ENCODE data around the gene CBR3.

The CBR3 gene

GRCh38 chr21:36183144-36183795 lies 48.4 kb downstream of the CBR3 start:
- no peak for DNase-seq (ENCODE audit: low read depth in 2 of 2)

DNA sequence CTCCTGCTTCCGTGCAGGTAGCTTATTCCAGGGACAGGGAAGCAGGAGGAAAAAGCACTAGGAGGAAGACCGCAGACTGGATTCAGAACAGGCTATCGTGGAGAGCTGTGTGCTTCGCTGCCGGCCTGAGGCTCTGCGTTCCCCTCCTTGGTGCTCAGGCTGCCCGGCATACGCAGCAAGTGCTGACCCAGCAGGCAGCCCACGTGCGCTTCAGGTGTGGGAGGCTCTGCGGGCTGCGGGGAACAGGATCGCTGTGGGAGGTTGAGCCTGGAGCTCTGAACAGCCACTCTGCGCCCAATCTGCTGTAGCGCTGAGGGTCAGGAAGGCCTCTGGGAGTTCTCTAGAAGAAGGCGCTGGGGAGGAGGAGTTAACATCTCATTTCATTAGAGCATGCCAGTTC lies 49.7 kb downstream of the CBR3 start:
- DNase-seq (ENCODE audit: low read depth in 2 of 2) = no peak

GRCh38 chr21:36185523-36185922 lies 50.6 kb downstream of the CBR3 start:
- DNase-seq (ENCODE audit: low read depth in 2 of 2) = no peak

GRCh38 chr21:36186081-36186480 lies 51.2 kb downstream of the CBR3 start:
- no peak for DNase-seq (ENCODE audit: low read depth in 2 of 2)

DNA sequence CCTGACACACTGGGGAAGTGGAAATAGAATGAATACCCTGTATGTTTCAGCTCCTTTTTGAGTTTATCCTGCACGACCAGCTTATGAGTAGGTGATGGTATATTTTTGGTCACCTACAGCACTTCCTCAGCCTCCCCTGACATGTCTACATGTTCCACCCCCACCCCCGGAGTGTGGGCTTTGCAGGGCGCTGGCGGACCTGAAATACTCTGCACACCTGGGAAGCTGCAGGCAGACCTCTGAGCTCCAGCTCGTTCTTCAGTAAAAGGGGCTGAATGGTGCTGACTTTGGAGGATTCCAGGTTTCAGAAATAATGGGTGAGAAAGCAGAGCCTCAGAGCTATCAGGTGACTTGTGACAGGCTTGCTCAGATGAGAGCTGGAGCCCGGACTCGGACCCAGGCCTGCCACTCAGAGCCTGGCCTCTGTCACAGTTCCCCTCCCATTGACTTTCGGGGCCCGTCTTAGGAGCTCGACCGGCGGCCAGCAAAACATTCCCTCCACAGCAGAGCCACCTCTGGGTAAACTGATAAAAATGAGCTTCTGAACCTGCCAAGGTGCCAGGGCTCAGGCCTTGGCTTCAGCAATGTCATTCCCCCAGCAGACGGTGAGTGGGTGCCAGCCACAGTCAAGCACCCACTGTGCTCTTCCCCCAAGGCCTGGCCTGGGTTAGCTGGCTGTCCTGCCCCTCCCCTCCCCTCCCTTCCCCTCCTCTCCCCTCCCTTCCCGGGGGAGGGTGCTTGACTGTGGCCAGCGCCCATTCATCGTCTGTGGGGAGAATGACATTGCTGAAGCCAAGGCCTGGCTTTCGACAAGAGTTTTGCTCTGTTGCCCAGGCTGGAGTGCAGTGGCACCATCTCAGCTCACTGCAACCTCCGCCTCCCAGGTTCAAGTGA lies 51.9 kb downstream of the CBR3 start:
- DNase-seq (ENCODE audit: low read depth in 2 of 2) = no peak

GRCh38 chr21:36188081-36188681 lies 53.3 kb downstream of the CBR3 start:
- DNase-seq (ENCODE audit: low read depth in 2 of 2) = no peak

DNA sequence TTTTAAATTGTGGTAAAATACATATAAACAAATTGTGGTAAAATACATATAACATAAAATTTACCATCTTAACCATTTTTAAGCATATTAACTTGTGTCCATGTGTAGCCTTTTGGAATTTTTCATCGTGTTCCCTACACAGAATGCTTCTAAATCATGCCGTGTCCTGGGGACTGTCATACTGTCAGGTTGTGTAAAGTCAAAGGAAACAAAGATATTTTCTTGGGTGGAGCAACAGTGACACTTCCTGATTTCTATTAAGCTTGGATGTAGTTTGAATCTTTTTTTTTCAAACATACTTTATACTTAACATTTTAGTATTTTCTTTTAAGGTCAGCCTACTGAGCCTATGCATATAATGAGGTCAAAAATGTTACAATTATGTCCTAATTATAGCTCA lies 54.1 kb downstream of the CBR3 start:
- DNase-seq (ENCODE audit: low read depth in 2 of 2) = no peak

DNA sequence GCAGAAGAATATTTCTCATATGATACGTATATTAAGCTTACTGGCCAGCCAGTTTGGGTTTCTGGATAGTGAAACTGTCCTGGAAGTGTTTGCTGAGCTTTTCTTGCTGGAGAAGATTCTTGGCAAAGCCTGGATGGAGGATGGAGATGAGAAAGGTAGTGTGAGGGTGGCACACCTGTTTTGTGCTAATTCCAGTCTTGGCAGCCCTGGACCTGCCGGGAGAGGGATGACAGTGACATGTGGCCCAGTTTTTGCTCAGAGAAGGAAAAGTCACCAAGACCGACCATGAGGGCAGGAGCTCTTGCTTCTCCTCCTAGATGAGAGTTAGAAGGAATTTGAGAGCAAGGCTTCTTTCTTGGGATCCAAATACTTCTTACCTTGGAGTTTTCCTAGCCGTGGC lies 55.9 kb downstream of the CBR3 start:
- DNase-seq (ENCODE audit: low read depth in 2 of 2) = no peak

- no peak for DNase-seq (ENCODE audit: low read depth in 2 of 2)
Measured at GRCh38 chr21:36193200-36193599, 58.3 kb downstream of the CBR3 start.

- DNase-seq (ENCODE audit: low read depth in 2 of 2) = no peak
Measured at GRCh38 chr21:36194024-36194423, 59.1 kb downstream of the CBR3 start.

- DNase-seq (ENCODE audit: low read depth in 2 of 2) = no peak
Measured at GRCh38 chr21:36195613-36196012, 60.7 kb downstream of the CBR3 start.

Data from stimulated activated CD8-positive, alpha-beta memory T cell treated with anti-CD3 and anti-CD28 coated beads, Interleukin-7, amount 100 ng/mL, for 1 hour (primary cell).